Neural progenitor cell (in vitro differentiated cells): ENCODE measurements around the gene VPS50. TPM values are rescaled to one million over a fixed set of nuclear protein-coding genes. Genes with fewer than 3 reads are reported as not detected.
"Not testable (repeated sequence)": the region's sequence is repeated elsewhere in the genome, so short reads cannot be mapped to it uniquely, and the experiment has no call there.

Source experiments
- DNase-seq: peaks from one replicate; pipeline ENCODE4 v3.0.0-alpha.2; 2016; ENCODE audit warnings: low spot score
- H2AFZ ChIP-seq: fragments of 200-600 bp; sonication (generic); replicated peaks from 2 replicates; pipeline ENCODE4 v1.6.1; 2016; ENCODE audit warnings: antibody characterized with exemption
- H3F3A ChIP-seq: fragments of 200-600 bp; sonication (generic); 2 replicates; pipeline ENCODE4 v1.6.1; 2016; ENCODE audit warnings: antibody characterized with exemption, low read depth
- H3K27ac ChIP-seq: fragments of 200-600 bp; sonication (generic); 2 replicates; pipeline ENCODE4 v1.5.1; 2016; ENCODE audit warnings: mild to moderate bottlenecking
- H3K27me3 ChIP-seq: fragments of 200-600 bp; sonication (generic); 2 replicates; pipeline ENCODE4 v1.6.1; 2016; ENCODE audit warnings: mild to moderate bottlenecking, moderate library complexity
- H3K36me3 ChIP-seq: fragments of 200-600 bp; sonication (generic); 2 replicates; pipeline ENCODE4 v1.5.1; 2016
- H3K4me1 ChIP-seq: fragments of 200-600 bp; sonication (generic); 2 replicates; pipeline ENCODE4 v1.6.1; 2016; ENCODE audit warnings: mixed run types
- H3K4me2 ChIP-seq: fragments of 200-600 bp; sonication (generic); 2 replicates; pipeline ENCODE4 v1.6.1; 2016
- H3K4me3 ChIP-seq: fragments of 200-600 bp; sonication (generic); 2 replicates; pipeline ENCODE4 v1.5.1; 2016
- H3K79me2 ChIP-seq: fragments of 200-600 bp; sonication (generic); 2 replicates; pipeline ENCODE4 v1.6.1; 2016; ENCODE audit warnings: low read depth
- H3K9ac ChIP-seq: fragments of 200-600 bp; sonication (generic); 2 replicates; pipeline ENCODE4 v1.6.1; 2016
- H3K9me3 ChIP-seq: fragments of 200-600 bp; sonication (generic); 2 replicates; pipeline ENCODE4 v1.5.1; 2016; ENCODE audit warnings: low read depth
- H4K20me1 ChIP-seq: fragments of 200-600 bp; sonication (generic); 2 replicates; pipeline ENCODE4 v1.6.1; 2016; ENCODE audit warnings: low read depth
- H3K27ac Mint-ChIP-seq: 3 replicates; pipeline ENCODE4 v1.8.0; 2021; ENCODE audit warnings: mixed read lengths
- H3K27me3 Mint-ChIP-seq: 2 replicates; pipeline ENCODE4 v1.8.0; 2022; ENCODE audit warnings: low read depth, mild to moderate bottlenecking, inconsistent platforms, moderate library complexity, mixed read lengths; ENCODE audit not compliant: insufficient read depth
- H3K36me3 Mint-ChIP-seq: 3 replicates; pipeline ENCODE4 v1.8.0; 2021; ENCODE audit warnings: mixed read lengths
- H3K4me1 Mint-ChIP-seq: 3 replicates; pipeline ENCODE4 v1.8.0; 2021; ENCODE audit warnings: mixed read lengths
- H3K4me3 Mint-ChIP-seq: 3 replicates; pipeline ENCODE4 v1.8.0; 2021; ENCODE audit warnings: mild to moderate bottlenecking, moderate library complexity, mixed read lengths
- H3K9me3 Mint-ChIP-seq: 3 replicates; pipeline ENCODE4 v1.8.0; 2020; ENCODE audit warnings: mixed read lengths
- EZH2 ChIP-seq: fragments of 200-600 bp; sonication (generic); IDR thresholded peaks from 2 replicates; pipeline ENCODE4 v1.6.1; 2017; ENCODE audit warnings: antibody characterized with exemption, mild to moderate bottlenecking, moderate library complexity
- EZH2phosphoT487 ChIP-seq: fragments of 200-600 bp; sonication (generic); IDR thresholded peaks from 2 replicates; pipeline ENCODE4 v1.6.1; 2017; ENCODE audit warnings: antibody characterized with exemption
- total RNA-seq: library from RNA; depleted of rRNA; stranded (reverse); fragments of >200 nt; gene quantifications from 2 replicates; pipeline ENCODE4 v1.2.3, GENCODE V29; 2015; ENCODE audit warnings: low replicate concordance
- TF ChIP-seq, protein P1 (sequence below): fragments of 200-600 bp; sonication (generic); IDR thresholded peaks from 2 replicates; pipeline ENCODE4 v1.5.1; 2017; ENCODE audit warnings: antibody characterized with exemption, mild to moderate bottlenecking

The VPS50 gene
- total RNA-seq, 1 donor from 2014 or later = 26.5 TPM

GRCh38 chr7:93327006-93327633, 95.0 kb downstream of the VPS50 start:
- H3K4me3 ChIP-seq = no peak overlapping the region
- no peak overlapping the region for H3K4me2 ChIP-seq
- Mint-ChIP-seq H3K4me3 (no peak overlapping the region), H3K36me3 (no peaks in the 10 kb centered on the region), H3K4me1 (no peaks in the 10 kb centered on the region), H3K27me3 (no peaks in the 10 kb centered on the region), H3K9me3 (no peaks in the 10 kb centered on the region), H3K27ac (no peak overlapping the region)
- H3K79me2 ChIP-seq = no peaks in the 10 kb centered on the region
- no peaks in the 10 kb centered on the region for H4K20me1 ChIP-seq
- TF ChIP-seq EZH2 = no peak
- no peaks in the 10 kb centered on the region for H3K27me3 ChIP-seq
- DNase-seq = no peak
- no peak overlapping the region for H2AFZ ChIP-seq
- no peaks in the 10 kb centered on the region for H3K36me3 ChIP-seq
- H3K9me3 ChIP-seq = no peaks in the 10 kb centered on the region
- H3K4me1 ChIP-seq = no peaks in the 10 kb centered on the region
- no peak overlapping the region for H3K9ac ChIP-seq
- H3K27ac ChIP-seq = no peak overlapping the region
- H3F3A ChIP-seq = no peaks in the 10 kb centered on the region

- TF ChIP-seq EZH2phosphoT487 (no peak), EZH2 (no peak)
- TF ChIP-seq, protein P1, sequence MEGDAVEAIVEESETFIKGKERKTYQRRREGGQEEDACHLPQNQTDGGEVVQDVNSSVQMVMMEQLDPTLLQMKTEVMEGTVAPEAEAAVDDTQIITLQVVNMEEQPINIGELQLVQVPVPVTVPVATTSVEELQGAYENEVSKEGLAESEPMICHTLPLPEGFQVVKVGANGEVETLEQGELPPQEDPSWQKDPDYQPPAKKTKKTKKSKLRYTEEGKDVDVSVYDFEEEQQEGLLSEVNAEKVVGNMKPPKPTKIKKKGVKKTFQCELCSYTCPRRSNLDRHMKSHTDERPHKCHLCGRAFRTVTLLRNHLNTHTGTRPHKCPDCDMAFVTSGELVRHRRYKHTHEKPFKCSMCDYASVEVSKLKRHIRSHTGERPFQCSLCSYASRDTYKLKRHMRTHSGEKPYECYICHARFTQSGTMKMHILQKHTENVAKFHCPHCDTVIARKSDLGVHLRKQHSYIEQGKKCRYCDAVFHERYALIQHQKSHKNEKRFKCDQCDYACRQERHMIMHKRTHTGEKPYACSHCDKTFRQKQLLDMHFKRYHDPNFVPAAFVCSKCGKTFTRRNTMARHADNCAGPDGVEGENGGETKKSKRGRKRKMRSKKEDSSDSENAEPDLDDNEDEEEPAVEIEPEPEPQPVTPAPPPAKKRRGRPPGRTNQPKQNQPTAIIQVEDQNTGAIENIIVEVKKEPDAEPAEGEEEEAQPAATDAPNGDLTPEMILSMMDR = no peak
- no peaks in the 10 kb centered on the region for H3K27me3 Mint-ChIP-seq
- no peaks in the 10 kb centered on the region for H3K36me3 ChIP-seq
- H3K4me3 ChIP-seq = no peak overlapping the region
- H3K36me3 Mint-ChIP-seq = peaks cover 2% of the 10 kb centered on the region
- no peak overlapping the region for H2AFZ ChIP-seq
- H3K4me2 ChIP-seq = no peak overlapping the region
- H3K9me3 ChIP-seq = no peaks in the 10 kb centered on the region
- H3K9me3 Mint-ChIP-seq = no peaks in the 10 kb centered on the region
- no peaks in the 10 kb centered on the region for H3K79me2 ChIP-seq
- H3K27ac Mint-ChIP-seq = no peak overlapping the region
- H3K27ac ChIP-seq = no peak overlapping the region
- no peak for DNase-seq
- H3K4me1 Mint-ChIP-seq = no peaks in the 10 kb centered on the region
- no peaks in the 10 kb centered on the region for H3K27me3 ChIP-seq
- H3F3A ChIP-seq = peaks cover 3% of the 10 kb centered on the region
- H3K4me1 ChIP-seq = peaks cover 6% of the 10 kb centered on the region
- H3K4me3 Mint-ChIP-seq = no peak overlapping the region
- H4K20me1 ChIP-seq = no peaks in the 10 kb centered on the region
- H3K9ac ChIP-seq = no peak overlapping the region
Measured at GRCh38 chr7:93331706-93332105, 99.5 kb downstream of the VPS50 start.

- H3K9me3 Mint-ChIP-seq = no peaks in the 10 kb centered on the region
- Histone ChIP-seq H3K4me1 (peaks cover 9% of the 10 kb centered on the region), H3K4me2 (no peak overlapping the region), H3F3A (peaks cover 6% of the 10 kb centered on the region), H3K9ac (no peak overlapping the region), H3K4me3 (no peak overlapping the region), H3K27ac (no peak overlapping the region), H4K20me1 (no peaks in the 10 kb centered on the region), H3K36me3 (no peaks in the 10 kb centered on the region), H3K27me3 (no peaks in the 10 kb centered on the region), H2AFZ (no peak overlapping the region), H3K79me2 (no peaks in the 10 kb centered on the region), H3K9me3 (no peaks in the 10 kb centered on the region)
- TF ChIP-seq, protein P1 = no peak
- no peak for DNase-seq
- H3K4me3 Mint-ChIP-seq = no peak overlapping the region
- H3K36me3 Mint-ChIP-seq = peaks cover 2% of the 10 kb centered on the region
- H3K4me1 Mint-ChIP-seq = peaks cover 3% of the 10 kb centered on the region
- H3K27ac Mint-ChIP-seq = no peak overlapping the region
- H3K27me3 Mint-ChIP-seq = no peaks in the 10 kb centered on the region
Measured at GRCh38 chr7:93332172-93332571, 100.0 kb downstream of the VPS50 start.

GRCh38 chr7:93337052-93337451, 104.9 kb downstream of the VPS50 start:
- Histone ChIP-seq H3F3A (peaks cover 15% of the 10 kb centered on the region), H3K79me2 (no peaks in the 10 kb centered on the region), H3K27me3 (no peaks in the 10 kb centered on the region), H2AFZ (no peak overlapping the region), H3K4me1 (peaks cover 34% of the 10 kb centered on the region), H3K4me3 (peak overlapping the region; percentile 12), H3K9me3 (no peaks in the 10 kb centered on the region), H3K4me2 (peak overlapping the region; percentile 68), H3K27ac (peak overlapping the region; percentile 90), H3K9ac (no peak overlapping the region), H4K20me1 (no peaks in the 10 kb centered on the region), H3K36me3 (peaks cover 7% of the 10 kb centered on the region)
- Mint-ChIP-seq H3K9me3 (peaks cover 4% of the 10 kb centered on the region), H3K36me3 (peaks cover 16% of the 10 kb centered on the region), H3K27ac (no peak overlapping the region), H3K4me3 (no peak overlapping the region), H3K27me3 (no peaks in the 10 kb centered on the region), H3K4me1 (peaks cover 5% of the 10 kb centered on the region)
- TF ChIP-seq EZH2 (no peak), EZH2phosphoT487 (peak; percentile 58)
- TF ChIP-seq, protein P1 = no peak
- DNase-seq = peak; percentile 83

GRCh38 chr7:93342178-93342577, 110.0 kb downstream of the VPS50 start:
- not testable (repeated sequence) for H4K20me1 ChIP-seq, H3F3A ChIP-seq, H3K27me3 Mint-ChIP-seq, H3K9ac ChIP-seq, H3K4me2 ChIP-seq, H3K27ac ChIP-seq, DNase-seq, H3K4me3 Mint-ChIP-seq, H3K36me3 ChIP-seq, H3K9me3 Mint-ChIP-seq, H3K27me3 ChIP-seq, H3K79me2 ChIP-seq, H2AFZ ChIP-seq, H3K4me3 ChIP-seq, H3K27ac Mint-ChIP-seq, H3K4me1 Mint-ChIP-seq, H3K9me3 ChIP-seq
- peaks cover 14% of the 10 kb centered on the region for H3K36me3 Mint-ChIP-seq
- H3K4me1 ChIP-seq = peaks cover 25% of the 10 kb centered on the region
